ENCODE data around the gene CDA.

Gene CDA

GRCh38 chr1:20588634-20589225, at the start of gene CDA:
CDA (plus strand) TSS chr1:20589097; CDS start chr1:20589130, 33 bp downstream.
- no peak for DNase-seq

GRCh38 chr1:20540281-20540680, 48.6 kb upstream of the CDA start:
- DNase-seq, result peak; percentile 7

- no peak for DNase-seq
These were observed 42.3 kb upstream of the CDA start for GRCh38 chr1:20546637-20547036.

- no peak for DNase-seq
These were observed 37.7 kb upstream of the CDA start for GRCh38 chr1:20551161-20551560.

- DNase-seq, result peak; percentile 22
These were observed 36.8 kb upstream of the CDA start, which contains the start of gene FAM43B for GRCh38 chr1:20551945-20552727. FAM43B (plus strand) TSS chr1:20552573; CDS start chr1:20552974, 401 bp downstream.

GRCh38 chr1:20552728-20553445, 36.0 kb upstream of the CDA start:
- no peak for DNase-seq

GRCh38 chr1:20555025-20555757, 33.7 kb upstream of the CDA start:
- no peak for DNase-seq

GRCh38 chr1:20555758-20556120, 33.2 kb upstream of the CDA start:
- no peak for DNase-seq

GRCh38 chr1:20558191-20558590, 30.7 kb upstream of the CDA start:
- DNase-seq, result no peak

GRCh38 chr1:20560966-20561365, 27.9 kb upstream of the CDA start:
- DNase-seq, result no peak

GRCh38 chr1:20565234-20565633, 23.7 kb upstream of the CDA start:
- DNase-seq, result no peak

GRCh38 chr1:20569523-20570098, 19.3 kb upstream of the CDA start:
- no peak for DNase-seq

GRCh38 chr1:20571427-20571826, 17.5 kb upstream of the CDA start:
- no peak for DNase-seq

- no peak for DNase-seq
These were observed 14.9 kb upstream of the CDA start for GRCh38 chr1:20573987-20574386.

GRCh38 chr1:20574686-20575540, 14.0 kb upstream of the CDA start:
- DNase-seq, result peak; percentile 70

GRCh38 chr1:20575541-20576336, 13.2 kb upstream of the CDA start:
- DNase-seq, result peak; percentile 18

- DNase-seq, result no peak
These were observed 10.8 kb upstream of the CDA start for GRCh38 chr1:20578062-20578461.

- DNase-seq, result peak; percentile 64
These were observed 10.0 kb upstream of the CDA start for GRCh38 chr1:20578721-20579395.

- peak; percentile 41 for DNase-seq
These were observed 4.0 kb upstream of the CDA start for GRCh38 chr1:20584890-20585289.

- DNase-seq, result no peak
These were observed 1.8 kb upstream of the CDA start for GRCh38 chr1:20586953-20587660.
